GM21723 (cell line): ENCODE results near the gene MAML1.

Experiments
- ATAC-seq: cut with Tn5 transposase; IDR thresholded peaks from one replicate; pipeline ENCODE4 v1.9.1; 2021; ENCODE audit warnings: mild to moderate bottlenecking, moderate library complexity; ENCODE audit not compliant: unreplicated experiment

MAML1 gene

GRCh38 chr5:179791881-179792611 is 59.4 kb downstream of the MAML1 start:
- no peak for ATAC-seq

GRCh38 chr5:179792612-179793467 is 60.2 kb downstream of the MAML1 start:
- ATAC-seq = no peak

DNA sequence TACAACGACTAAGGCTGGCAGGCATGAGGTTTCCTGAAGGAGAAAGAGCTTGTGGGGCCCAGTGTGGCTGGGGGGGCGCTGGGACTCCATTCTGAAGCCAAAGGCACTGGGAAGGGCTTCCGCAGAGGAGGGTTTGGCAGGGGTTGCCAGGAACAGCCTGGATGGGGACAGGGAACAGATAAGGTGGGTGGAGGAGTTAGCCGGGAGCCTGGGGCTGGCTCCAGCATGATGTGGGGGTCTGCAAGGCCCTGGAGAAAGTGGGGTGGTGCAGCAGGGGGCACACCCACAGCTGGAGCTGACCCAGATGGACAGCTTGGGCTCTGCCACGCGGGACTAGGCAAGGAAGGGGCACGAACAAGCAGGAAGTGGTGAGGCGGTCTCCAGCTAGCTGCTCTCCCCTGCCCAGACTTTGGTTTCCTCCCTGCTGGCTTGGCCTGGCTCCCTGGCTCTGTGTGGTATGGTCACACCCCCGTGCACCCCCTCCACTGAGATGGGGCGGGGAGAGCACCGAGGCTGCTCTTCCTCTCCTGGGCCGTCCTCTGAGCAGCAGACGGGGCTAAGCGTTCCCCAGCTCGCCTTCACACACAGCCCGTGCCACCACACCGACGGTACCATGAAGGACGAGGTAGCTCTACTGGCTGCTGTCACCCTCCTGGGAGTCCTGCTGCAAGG is 61.0 kb downstream of the MAML1 start, which contains the start of gene LTC4S:
LTC4S (plus strand) TSS at position 519 of the 672 bp plus-strand sequence; CDS start at position 614, 95 bp downstream.
- no peak for ATAC-seq

DNA sequence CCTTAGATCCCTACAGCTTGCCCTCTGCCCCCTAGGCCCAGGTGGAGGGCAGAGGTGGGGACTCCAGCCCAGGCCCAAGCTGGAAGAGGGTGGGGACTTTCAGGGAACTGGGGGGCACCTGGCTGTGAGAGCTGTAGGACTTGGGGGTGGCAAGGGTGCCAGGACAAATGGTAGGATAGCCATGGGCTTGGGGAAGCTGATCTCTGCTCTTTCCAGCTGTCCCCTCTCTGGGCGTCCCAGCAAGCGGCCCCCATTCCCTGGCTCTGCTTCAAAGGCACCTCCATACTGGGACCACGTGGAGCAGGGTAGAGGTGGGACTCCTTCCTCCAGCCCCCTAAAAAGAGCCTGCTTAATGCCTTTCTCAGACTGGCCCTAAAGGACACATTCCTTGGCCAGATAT is 61.5 kb downstream of the MAML1 start:
- ATAC-seq = no peak

DNA sequence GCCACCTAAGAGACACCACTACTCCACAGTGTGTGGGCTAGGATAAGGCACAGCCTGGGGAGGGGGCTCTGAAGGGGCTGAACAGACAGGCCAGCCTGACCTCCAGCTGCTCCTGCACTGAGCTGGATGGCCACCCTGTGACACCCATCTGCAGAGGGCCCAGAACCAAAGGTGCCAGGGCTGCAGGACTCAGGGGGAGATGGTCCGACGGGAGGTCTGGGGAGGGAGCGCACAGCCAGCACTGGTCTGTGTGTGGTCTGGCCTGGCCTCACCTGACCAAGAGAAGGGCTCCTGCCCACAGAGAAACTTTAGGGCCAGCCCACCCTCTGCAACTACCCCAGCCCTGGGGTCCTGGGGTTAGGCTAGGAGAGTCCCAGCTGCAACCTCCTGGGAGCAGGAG is 62.0 kb downstream of the MAML1 start:
- ATAC-seq = no peak

- peak; percentile 2 for ATAC-seq
These were observed 62.6 kb downstream of the MAML1 start for GRCh38 chr5:179795049-179795862.

DNA sequence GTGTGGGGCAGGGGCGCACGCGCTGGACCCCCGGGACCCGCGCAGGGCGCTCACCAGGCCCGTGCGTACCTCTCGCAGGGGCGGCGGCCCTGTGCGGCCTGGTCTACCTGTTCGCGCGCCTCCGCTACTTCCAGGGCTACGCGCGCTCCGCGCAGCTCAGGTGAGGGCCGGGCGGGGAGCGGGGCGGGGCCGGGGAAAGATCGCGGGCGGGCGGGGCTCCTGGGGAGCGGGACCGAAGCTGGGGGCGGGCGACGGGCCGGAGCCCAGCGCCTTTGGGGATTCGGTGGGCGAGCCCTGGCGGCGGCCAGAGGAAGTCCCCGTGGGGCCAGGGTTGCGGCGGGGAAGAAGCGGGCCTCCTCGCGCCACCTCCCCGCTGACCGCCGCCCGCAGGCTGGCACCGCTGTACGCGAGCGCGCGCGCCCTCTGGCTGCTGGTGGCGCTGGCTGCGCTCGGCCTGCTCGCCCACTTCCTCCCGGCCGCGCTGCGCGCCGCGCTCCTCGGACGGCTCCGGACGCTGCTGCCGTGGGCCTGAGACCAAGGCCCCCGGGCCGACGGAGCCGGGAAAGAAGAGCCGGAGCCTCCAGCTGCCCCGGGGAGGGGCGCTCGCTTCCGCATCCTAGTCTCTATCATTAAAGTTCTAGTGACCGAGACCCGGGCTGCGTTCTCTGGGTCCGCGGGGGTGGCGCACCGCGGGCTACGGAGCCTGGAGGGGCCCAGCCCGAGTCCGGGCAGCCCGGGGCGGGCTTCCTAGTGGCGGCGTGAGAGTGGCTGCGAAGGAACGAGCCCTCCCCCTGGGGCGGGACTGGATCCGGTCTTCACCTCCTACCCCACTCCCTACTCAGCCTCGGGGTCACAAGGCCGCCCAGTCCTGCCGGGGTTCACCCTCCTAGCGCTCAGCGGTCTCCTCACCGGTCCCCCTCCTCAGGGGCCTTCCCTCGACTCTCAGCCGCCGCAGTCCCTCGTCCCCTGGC is 63.5 kb downstream of the MAML1 start:
- ATAC-seq = peak; percentile 78

DNA sequence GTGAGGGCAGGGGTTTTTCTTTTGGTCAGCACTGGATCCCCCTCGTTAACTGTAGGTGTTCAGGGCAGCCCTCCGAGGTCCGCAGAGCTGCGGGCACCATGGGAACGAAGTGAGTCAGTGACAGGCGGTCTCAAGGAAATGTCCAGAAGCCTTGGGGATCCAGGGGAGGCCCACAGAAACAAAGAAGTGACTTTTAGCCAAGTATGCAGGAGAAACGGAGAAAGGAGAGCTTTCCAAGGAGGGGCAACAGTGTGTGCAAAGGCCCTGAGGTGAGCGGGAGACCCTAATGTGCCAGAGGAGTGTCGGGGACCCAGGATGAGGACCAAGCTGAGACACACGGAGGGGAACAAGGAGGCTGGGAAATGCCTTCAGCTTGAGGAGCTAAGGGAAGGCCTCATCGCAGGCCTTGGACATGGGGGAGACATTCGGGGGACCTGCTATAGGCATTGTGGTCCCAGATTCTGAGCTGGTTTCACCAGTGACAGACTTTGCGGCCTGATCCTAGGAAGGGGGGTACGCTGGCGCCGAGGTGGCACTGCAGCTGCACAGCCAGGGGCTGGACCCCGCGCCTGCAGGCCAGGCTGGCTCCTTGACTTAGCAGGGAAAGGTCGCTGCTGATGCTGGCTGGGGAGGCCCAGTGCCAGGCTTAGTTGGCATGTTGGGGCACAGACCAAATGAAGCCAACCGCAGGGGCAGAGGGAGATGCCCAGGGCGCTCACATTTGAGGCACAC is 64.4 kb downstream of the MAML1 start:
- ATAC-seq = no peak

DNA sequence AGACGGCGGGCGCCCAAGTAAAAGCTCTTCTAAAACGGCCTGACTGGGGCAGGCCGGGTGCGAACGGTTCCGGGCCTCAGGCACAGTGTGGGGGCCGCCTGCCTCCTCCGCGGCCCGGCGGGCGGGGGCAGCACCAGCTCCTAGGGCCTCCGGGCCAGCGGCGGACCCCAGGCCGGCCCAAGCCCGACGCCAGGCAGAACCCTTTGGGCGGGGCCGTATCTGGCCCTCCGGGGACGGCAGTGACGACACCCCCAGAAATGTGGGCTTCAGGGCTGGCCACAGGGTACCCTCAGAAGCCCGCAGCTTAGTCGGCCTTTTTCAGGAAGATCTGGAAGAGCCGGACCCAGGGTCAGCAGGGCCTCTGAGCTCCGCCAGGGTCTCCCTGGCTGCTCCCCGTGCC is 65.1 kb downstream of the MAML1 start:
- ATAC-seq = no peak

- no peak for ATAC-seq
These were observed 65.6 kb downstream of the MAML1 start for GRCh38 chr5:179798144-179798770.

- no peak for ATAC-seq
These were observed 66.4 kb downstream of the MAML1 start for GRCh38 chr5:179798771-179799643.

GRCh38 chr5:179799644-179799973 is 67.0 kb downstream of the MAML1 start:
- no peak for ATAC-seq

- no peak for ATAC-seq
These were observed 67.6 kb downstream of the MAML1 start for GRCh38 chr5:179800071-179800695.

- ATAC-seq = no peak
These were observed 68.1 kb downstream of the MAML1 start for GRCh38 chr5:179800696-179801201.

GRCh38 chr5:179801304-179802206 is 68.9 kb downstream of the MAML1 start:
- ATAC-seq = peak; percentile 39
